PC-3 (cell line): ENCODE data around the gene RABL6.

ENCODE experiments used
- EZH2 ChIP-seq: fragments of 300-600 bp; sonication (generic); IDR thresholded peaks from one replicate; pipeline ENCODE4 v1.6.1; 2017; ENCODE audit warnings: antibody characterized with exemption, mild to moderate bottlenecking, low read length; ENCODE audit not compliant: unreplicated experiment
- EZH2phosphoT487 ChIP-seq: fragments of 300-600 bp; sonication (generic); IDR thresholded peaks from 2 replicates; pipeline ENCODE4 v1.6.1; 2018; ENCODE audit warnings: mild to moderate bottlenecking, antibody characterized with exemption, low read length, borderline replicate concordance
- TF ChIP-seq, protein P1 (sequence below): fragments of 300-600 bp; sonication (generic); conservative IDR thresholded peaks from 2 replicates; pipeline ENCODE4 v1.5.1; 2017; ENCODE audit warnings: antibody characterized with exemption, low read depth, mild to moderate bottlenecking, low read length

DNA sequence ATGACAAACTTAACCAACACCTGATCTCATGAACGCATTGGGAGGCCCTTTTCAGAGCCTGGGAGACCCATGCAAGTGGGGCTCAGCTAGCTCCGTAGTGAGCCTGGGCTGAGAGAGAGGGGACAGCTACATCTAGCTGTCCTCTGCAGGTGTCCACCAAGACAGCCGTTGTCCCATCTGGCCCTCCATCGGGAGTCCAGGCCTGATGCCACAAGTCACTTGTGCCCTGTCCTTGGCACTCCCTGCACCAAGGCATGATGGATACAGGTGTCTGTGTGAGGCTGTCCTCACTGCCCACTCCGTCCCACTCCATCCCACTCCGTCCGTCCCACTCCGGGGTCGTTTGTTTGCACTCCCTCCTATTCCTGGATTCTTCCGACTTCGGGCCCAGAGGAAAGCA, 60.9 kb downstream of the RABL6 start:
- TF ChIP-seq, protein P1, sequence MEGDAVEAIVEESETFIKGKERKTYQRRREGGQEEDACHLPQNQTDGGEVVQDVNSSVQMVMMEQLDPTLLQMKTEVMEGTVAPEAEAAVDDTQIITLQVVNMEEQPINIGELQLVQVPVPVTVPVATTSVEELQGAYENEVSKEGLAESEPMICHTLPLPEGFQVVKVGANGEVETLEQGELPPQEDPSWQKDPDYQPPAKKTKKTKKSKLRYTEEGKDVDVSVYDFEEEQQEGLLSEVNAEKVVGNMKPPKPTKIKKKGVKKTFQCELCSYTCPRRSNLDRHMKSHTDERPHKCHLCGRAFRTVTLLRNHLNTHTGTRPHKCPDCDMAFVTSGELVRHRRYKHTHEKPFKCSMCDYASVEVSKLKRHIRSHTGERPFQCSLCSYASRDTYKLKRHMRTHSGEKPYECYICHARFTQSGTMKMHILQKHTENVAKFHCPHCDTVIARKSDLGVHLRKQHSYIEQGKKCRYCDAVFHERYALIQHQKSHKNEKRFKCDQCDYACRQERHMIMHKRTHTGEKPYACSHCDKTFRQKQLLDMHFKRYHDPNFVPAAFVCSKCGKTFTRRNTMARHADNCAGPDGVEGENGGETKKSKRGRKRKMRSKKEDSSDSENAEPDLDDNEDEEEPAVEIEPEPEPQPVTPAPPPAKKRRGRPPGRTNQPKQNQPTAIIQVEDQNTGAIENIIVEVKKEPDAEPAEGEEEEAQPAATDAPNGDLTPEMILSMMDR, result no peak
- TF ChIP-seq EZH2 (no peak), EZH2phosphoT487 (no peak)
